Embryonic facial prominence (tissue), 1 donor: ENCODE measurements around the gene RPS18.
A peak's percentile ranks its signal among the peaks of the same experiment; 100 is the strongest.
"Not testable (repeated sequence)": the region's sequence is repeated elsewhere in the genome, so short reads cannot be mapped to it uniquely, and the experiment has no call there.

Experiments used
- DNase-seq: peaks from one replicate; pipeline ENCODE4 v3.0.0-alpha.2; 2016; ENCODE audit errors: extremely low spot score

RPS18 gene

DNA sequence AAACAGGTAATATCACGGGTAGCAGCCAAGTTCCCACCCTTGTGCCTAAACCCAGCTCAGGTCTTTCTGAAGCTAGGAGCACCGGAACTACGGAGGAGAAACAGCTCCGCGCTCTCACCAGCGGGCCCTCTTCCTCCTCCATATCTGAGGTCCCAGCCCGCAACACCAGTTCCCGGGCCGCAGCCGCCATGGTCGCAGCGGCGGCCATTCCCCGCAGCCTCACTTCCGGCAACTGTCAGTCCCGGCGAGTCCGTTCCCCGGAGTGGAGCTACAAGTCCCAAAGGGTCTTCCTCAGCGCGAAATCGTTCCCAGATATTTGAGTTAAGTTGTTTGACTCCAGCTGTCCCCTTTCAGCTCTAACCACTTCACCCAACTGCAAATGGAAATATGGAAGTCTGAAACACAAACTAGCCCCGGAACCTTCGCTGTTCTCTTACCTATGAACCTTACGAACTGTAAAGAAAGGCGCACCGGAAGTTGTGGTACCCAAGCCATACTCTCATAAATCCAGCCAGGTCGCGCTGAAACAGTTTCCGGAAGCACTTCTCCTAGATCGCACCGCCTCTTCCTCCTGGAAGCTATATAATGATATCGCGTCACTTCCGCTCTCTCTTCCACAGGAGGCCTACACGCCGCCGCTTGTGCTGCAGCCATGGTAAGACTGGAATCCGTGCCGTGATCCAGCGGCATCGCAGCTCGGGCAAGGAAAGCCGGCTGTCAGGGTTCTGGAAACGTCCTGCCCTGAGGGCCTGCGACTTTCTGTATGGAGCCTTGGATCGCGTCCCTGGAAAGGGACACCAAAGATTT, at the start of gene RPS18, which contains the start of gene VPS52:
TSS of gene RPS18 (plus strand) at position 608 of the 807 bp plus-strand sequence. CDS start at position 653, 45 bp downstream.
TSS of gene VPS52 (minus strand) at position 409 of the 807 bp plus-strand sequence. CDS start at position 208, 201 bp downstream.
- DNase-seq = peak; percentile 100

DNA sequence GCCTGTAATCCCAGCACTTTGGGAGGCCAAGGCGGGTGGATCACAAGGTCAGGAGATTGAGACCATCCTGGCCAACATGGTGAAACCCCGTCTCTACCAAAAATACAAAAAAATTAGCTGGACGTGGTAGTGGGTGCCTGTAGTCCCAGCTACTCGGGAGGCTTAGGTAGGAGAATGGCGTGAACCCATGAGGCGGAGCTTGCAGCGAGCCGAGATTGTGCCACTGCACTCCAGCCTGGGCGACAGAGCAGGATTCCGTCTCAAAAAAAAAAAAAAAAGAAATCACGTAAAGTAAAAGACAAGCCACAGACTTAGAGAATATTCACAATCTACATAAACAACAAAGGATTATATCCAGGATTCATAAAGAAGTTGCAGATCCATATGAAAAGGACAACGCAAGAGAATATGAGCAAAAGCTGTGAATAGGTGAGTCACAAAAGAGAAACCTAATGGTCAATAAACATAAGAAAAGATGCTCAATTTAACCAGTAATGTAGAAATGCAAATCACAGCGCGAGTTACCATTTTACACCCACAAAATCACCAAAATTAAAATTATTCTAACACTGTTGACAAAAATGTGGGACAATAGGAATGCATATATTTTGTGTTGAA, 45.3 kb upstream of the RPS18 start:
- not testable (repeated sequence) for DNase-seq

DNA sequence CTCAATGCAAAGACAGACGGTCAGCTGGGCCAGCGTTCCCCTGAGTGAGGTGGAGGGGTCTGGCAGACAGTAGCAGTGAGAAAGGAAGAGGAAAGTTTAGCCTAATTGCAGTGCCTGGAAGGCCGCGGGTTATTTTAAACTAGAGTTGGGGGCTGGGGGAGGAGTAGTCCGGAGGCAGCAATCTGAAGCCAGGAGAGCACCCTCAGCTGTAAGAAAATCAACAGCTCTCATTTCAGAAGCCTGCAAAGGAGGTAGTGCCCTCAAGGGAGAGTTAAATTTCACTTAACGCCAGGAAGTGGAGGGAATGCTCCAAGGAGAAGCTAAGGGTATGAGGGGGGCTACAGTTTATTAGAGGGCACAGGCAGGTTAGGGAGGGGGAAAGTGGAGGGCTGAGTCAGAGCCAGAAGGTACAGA, 36.6 kb upstream of the RPS18 start:
- DNase-seq = no peak

DNA sequence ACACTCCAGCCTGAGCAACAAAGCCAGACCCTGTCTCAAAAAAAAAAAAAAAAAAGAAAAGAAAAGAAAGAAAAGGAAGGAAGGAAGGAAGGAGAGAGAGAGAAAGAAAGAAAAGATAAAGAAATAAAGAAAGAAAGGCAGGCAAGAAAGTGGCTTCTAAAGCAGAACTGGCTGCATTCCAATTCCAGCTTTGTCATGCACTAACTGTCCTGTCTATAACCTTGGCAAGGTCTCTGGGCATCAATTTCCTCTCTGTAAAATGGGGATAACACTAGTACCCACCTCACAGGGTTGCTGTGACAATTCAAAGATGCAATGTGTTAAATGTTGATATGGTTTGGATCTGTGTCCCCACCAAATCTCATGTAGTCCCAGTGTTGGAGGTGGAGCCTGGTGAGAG, 35.5 kb upstream of the RPS18 start:
- no peak for DNase-seq

DNA sequence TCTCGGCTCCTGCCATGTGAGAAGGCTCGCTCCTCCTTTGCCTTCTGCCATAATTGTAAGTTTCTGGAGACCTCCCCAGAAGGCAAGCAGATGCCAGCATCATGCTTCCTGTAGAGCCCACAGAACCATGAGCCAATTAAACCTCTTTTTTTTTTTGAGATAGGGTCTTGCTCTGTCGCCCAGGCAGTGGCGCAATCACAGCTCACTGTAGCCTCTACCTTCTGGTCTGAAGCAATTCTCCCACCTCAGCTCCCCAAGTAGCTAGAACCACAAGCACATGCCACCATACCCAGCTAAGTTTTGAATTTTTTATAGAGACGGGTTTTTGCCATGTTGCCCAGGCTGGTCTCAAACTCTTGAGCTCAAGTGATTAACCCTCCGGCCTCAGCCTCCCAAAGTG, 35.0 kb upstream of the RPS18 start:
- no peak for DNase-seq

DNA sequence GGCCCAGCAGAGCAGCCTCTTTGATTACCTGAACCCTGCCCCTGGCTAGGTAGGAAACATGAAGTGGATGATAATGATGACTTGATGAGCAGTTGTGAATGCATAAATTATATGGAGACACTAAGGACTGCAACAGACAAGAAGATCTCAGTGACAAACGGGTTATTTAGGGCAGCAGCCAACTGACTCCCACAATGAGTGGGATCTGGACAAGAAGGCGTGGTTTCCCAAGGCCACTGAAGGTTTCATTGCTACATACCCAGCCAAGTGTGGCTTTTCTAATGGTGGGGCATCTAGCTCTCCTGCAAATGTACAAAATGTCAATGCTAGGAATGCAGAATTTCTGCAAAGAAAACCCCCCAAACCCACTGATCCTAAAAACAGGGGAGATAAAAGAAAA, 34.1 kb upstream of the RPS18 start:
- DNase-seq = no peak

DNA sequence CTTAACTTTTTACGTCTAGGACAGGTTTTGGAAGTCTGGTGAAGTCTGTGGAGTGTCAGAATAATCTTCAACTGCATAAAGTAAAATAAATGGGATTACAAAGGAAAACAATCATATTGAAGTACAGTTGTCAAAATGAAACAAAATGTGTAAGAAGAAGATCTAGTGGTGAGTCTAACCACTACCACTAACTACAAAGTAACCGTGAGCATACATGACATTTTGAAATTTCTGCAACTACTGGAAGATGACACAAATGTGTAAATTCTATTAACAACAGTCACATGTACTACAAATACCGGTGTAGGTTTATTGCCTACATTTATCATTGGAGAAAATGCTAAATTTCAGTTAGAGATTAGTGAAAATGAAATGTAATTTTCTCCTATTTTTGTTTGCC, 29.9 kb upstream of the RPS18 start:
- DNase-seq = no peak

DNA sequence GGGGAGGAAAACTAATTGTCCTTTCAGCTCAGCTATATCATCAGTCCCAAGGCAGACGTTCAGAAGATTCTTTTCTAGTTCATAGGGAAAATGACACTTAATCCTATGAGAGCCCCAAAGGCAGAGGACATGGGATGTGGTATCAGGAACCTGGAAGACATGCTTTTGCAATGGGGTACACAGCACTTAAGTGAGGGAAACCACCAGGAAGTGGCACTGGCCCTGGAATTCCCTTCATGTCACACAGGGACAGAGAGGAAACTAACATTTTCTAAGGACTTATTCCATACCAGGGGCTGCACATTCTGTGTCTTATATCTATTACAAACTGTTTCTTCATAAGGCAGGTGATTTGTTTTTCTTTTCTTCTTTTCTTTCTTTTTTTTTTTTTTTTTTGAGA, 28.4 kb upstream of the RPS18 start:
- no peak for DNase-seq

DNA sequence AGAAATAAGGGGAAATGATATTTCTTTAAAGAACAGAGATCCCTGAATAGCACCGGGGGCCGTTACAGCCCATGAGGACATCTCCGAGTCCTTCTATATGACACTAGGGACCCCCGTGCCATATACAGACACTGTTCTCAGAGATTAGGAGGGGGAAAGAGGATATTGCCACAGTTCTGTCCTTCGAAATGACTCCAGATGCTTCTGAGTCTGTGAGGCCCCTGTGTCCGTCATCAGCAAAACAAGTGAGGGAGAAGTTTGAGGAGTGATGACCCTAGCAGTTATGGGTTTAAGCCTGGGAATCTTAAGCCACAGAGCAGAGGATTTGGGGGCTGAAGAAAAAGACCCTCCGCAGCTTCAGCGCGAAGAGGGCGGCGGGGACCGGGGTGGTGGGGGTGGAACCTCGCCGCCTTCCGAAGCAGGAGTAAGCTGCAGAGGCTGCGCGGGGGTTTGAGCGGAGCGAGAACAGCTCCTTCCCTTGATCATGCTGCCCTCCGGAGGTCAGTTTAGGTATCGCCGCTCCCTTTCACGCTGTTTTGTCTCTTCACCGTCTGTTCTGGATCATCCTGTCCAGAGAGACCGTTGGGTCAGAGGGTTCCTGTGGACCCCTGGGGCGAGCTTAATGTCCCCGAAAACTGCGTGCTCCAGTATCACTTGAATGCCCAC, 23.8 kb upstream of the RPS18 start:
- DNase-seq = peak; percentile 74

DNA sequence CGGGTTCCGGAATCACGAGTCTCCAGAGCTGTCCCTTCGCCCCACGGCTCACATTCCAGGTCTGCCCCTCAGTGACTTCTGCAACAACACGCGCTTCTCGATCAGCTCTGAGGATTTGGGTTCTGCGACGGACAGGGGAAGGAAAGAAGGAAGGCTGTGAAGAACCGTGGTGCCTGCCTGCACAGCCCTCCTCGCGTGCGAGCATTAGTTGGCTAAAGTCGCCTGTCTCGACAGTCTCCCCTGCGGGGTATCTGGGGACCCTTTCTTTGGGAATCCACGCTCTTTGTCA, 23.3 kb upstream of the RPS18 start:
- no peak for DNase-seq

DNA sequence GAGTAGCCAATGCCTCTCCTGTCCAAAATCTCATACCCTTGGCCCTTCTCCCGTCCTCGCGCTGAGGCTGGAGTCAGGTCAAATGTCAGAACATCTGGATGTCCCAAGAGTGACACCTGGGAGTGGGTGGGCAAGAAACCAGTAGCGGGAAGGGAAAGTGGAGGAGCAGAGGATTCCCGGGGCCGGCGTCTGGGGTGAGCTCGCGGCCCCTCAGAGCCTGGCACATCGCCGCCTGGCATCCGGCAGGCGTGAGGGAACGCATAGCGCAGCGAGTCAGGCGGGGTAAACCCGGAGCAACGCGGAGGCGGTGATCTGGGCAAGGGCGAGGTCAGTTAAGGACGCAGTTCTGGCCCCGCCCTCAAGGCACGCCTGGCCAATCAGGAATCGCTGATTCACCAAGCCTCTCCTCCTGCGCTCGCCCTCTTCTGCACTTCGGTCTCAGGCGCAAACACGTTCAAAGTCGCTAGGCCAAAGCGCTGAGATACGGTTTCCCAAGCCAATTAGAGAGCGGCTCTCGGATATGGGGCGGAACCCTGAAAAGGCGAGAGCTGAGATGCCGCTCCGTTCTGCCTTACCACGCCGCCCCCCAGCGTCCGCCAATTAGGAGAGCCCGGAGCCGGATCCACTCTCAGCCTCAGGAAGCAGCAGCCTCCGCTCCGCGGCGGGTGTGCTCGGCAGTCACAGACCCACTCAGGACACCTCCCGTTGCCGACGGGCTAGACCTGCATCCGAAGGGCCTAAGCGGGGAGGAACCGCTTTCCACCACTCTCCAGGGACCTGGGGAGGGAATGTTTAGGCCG, 22.7 kb upstream of the RPS18 start:
- DNase-seq = peak; percentile 100

DNA sequence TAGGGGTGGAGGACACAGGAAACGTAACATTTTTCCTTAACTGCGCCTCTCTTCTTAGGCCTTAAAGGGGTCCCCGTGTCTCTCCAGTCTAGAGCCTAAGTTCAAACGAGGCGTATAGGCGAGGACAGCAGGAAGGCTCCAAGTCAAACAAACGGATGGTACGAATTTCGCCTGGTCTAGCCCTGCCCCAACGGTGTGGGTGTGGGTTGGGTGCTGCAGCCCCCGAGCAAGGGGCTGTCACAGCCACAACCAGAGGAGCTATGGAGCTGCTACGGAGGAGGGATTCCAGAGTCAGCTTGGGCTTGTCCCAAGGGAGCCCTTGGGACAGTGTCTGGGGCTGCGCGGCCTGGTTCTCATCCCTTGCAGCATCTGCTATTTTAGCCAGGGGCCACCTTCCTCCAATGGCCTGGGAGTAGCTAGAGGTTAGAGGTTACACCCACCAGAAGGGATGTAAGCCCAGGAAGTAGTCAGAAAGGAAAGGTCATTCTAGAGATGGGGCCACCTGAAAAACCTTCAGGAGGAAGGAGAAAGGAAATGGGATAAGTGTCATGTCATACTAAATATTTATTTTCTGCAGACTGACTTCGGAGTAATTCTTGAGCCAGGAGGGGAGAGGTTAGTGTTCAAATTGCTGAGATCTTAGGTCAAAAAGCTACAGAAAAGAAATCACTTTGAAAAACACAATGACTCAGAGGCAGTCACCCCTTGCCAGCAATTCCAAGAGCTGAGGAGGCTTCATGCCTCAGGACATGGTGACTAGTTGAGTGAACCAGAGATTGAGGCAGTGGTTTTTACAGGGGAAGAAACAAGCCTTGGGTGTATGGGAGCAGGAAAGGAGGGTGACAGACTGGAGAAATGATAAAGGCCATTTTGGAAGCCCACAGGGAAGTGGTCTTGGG, 21.9 kb upstream of the RPS18 start:
- DNase-seq = no peak

DNA sequence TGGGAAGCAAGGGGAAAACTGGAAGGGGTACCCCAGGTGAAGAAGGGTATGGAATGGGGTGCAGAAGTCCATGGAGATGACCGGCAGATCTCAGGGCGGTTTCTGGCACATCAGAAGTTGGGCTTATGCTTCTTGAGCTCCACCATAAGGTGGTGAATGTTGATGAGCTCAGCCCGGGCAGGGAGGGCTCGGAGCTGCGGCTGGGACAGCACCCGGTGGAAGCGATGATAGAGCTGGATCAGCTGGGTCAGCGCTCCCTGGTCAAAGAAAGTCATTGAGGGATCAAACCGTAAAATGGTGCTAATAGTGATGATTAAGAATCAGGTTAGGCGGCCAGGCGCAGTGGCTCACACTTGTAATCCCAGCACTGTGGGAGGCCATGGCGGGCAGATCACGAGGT, 21.1 kb upstream of the RPS18 start:
- DNase-seq = no peak

DNA sequence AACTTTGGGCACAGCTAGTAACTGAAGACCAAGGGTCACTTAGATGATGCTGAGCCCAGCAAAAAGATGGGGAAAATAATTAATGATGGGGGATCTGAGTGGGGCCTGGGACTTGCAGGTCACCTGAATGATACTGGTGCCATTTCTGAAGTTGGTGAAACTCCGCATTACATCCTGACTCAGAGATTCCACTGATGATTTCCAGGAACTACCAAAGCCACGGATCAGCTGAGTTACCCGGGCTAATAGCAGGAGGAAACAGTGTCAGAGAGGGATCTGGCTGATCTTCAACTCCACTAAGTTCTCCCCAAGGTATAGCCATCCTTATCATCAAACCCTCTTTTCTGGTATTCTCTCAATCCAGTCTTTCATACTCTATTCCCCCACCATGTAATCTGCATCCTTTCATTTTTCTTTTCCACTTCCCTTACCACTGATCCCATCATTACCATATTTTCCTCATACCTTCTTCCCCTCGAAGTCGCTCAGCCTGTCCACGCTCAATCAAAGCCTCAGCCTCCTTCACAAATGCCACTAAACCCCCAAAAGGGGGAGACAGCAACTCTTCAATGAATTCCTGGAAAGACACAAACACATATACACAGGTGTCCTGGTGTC, 20.4 kb upstream of the RPS18 start:
- no peak for DNase-seq

DNA sequence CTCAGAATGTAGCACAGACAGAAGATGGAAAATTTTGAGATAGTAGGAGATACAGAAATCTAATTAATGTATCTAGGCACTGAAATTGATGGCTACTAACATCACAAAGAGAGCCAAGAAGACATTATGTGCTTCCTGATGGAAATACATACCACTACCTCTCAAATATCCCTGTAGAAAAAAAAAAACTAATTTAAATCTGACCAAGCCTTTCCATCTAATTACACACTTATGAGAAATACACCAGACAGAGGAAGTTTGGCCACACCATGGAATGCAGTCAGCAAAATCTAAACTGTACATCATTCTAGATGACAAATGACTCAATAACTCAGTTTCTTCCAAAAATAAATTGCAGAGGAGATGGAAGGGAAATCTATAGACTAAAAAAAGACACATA, 19.1 kb upstream of the RPS18 start:
- DNase-seq = no peak

DNA sequence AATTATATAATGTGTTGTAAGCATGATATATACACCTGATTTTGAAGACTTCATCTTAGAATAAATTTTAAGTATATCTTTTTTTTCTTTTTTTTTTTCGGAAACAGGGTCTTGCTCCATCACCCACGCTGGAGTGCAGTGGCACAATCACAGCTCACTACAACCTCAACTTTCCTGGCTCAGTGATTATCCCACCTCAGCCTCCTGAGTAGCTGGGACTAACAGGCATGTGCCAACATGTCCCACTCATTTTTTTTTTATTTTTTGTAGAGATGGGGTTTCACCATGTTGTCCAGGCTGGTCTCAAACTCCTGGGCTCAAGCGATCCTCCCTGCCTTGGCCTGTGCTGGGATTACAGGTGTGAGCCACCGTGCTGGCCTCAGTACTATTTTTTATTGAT, 17.3 kb upstream of the RPS18 start:
- no peak for DNase-seq

DNA sequence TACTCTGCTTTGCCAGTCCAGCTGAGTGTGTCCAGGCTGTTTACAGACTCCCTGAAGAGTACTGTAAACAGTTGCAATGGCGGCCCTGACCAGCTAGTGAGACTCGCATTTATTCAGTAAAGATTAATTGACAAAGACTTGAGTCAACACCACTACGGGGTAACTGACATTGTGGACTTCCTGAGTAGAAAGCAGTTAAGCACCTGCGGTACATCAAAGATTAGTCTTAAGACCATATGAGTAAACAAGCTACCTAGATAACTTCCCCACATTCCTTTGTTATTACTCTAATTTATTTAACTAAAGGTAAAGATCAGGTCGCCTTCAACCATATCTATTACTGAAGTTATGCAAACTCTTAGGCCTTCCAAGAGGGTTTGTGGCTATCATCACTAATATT, 12.8 kb upstream of the RPS18 start:
- no peak for DNase-seq

DNA sequence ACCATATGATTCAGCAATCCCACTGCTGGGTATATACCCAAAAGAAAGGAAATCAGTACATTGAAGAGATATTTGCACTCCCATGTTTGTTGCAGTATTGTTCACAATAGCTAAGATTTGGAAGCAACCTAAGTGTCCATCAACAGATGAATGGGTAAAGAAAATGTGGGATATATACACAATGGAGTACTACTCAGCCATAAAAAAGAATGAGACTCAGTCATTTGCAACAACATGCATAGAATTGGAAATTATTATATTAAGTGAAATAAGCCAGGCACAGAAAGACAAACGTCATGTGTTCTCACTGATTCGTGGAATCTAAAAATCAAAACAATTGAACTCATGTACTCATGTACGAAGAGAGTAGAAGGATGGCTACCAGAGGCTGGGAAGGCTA, 9.4 kb upstream of the RPS18 start:
- DNase-seq = not testable (repeated sequence)

DNA sequence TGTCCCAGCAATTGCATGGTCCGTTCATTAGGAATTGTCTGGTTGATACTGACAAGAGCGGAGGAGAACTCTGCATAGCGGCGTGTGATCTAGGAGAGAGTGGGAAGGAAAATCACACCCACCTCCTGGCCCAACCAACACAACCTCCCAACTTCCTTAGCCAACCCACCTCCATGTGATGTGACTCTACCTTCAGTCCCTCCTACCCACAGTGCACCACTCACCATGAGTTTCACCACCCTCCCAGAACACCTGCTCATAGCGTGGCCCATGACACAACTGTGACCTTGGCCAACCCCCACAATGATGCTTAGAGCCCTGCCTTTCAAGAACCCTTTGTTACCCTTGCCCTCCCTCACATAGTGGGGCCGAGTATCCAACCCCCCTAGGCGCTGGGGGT, 7.9 kb upstream of the RPS18 start:
- DNase-seq = no peak

DNA sequence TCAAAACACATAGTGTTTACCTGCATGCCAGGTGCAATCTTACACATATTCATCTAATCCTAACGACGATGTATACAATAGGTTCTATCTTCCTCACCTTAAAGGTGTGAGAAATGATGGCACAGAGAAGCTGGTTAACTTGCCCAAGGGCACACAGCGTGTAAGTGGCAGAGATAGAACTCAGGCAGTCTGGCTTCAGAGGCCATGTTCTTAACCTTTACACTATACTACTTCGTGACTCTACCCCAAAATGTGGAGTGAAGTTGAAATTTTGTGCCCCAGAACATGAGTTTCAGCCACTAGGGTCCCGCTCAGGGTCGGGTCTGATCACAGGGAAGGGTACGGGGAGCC, 783 bp upstream of the RPS18 start:
- no peak for DNase-seq
